ENCODE measurements around the gene PRRT1.

Gene PRRT1

GRCh38 chr6:32140420-32141046 is 11.2 kb downstream of the PRRT1 start:
- TF ChIP-seq FOXP2 (optimal IDR thresholded peaks at IDR 0.05; ENCODE audit: borderline replicate concordance, extremely low read depth, extremely low read length, insufficient read depth) (no peak), POLR2AphosphoS5 (IDR thresholded peaks at IDR 0.05; ENCODE audit: low read depth, low read length) (no peak), REST (IDR thresholded peaks at IDR 0.05; ENCODE audit: insufficient read depth in 1 of 2, low read depth in 2 of 2, low read length in 2 of 2) (no peak), TAF1 (IDR thresholded peaks at IDR 0.05; ENCODE audit: borderline replicate concordance, insufficient read depth, low read length) (no peak), SIN3A (IDR thresholded peaks at IDR 0.05; ENCODE audit: borderline replicate concordance, insufficient read depth, low read length) (no peak)

DNA sequence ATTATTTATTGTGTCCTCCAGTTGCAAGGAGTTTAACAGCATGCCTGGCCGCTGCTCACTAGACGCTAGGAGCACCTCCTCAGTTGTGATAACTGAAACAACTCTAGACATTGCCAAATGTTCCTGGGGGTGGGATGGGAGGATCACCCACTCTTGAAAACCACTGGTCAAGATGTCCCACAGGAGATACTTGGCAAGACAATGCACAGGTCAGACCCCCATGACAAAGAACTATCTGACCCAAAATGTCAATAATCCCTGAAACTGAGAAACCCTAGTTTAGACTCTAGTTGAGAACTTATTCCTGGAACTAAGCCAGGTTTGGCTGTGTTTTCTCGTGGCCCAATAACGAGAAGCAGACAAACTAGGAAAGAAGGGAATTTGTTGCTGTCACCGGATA is 12.1 kb downstream of the PRRT1 start:
- TF ChIP-seq POLR2AphosphoS5 (IDR thresholded peaks at IDR 0.05; ENCODE audit: low read depth, low read length) (no peak), FOXP2 (optimal IDR thresholded peaks at IDR 0.05; ENCODE audit: borderline replicate concordance, extremely low read depth, extremely low read length, insufficient read depth) (no peak), TAF1 (IDR thresholded peaks at IDR 0.05; ENCODE audit: borderline replicate concordance, insufficient read depth, low read length) (no peak), REST (IDR thresholded peaks at IDR 0.05; ENCODE audit: insufficient read depth in 1 of 2, low read depth in 2 of 2, low read length in 2 of 2) (no peak), SIN3A (IDR thresholded peaks at IDR 0.05; ENCODE audit: borderline replicate concordance, insufficient read depth, low read length) (no peak)

GRCh38 chr6:32137454-32137853 is 14.3 kb downstream of the PRRT1 start:
- TF ChIP-seq FOXP2 (optimal IDR thresholded peaks at IDR 0.05; ENCODE audit: borderline replicate concordance, extremely low read depth, extremely low read length, insufficient read depth), result no peak
- TF ChIP-seq TAF1 (IDR thresholded peaks at IDR 0.05; ENCODE audit: borderline replicate concordance, insufficient read depth, low read length), result no peak
- TF ChIP-seq REST (IDR thresholded peaks at IDR 0.05; ENCODE audit: insufficient read depth in 1 of 2, low read depth in 2 of 2, low read length in 2 of 2), result no peak
- no peak for TF ChIP-seq POLR2AphosphoS5 (IDR thresholded peaks at IDR 0.05; ENCODE audit: low read depth, low read length)
- TF ChIP-seq SIN3A (IDR thresholded peaks at IDR 0.05; ENCODE audit: borderline replicate concordance, insufficient read depth, low read length), result no peak

DNA sequence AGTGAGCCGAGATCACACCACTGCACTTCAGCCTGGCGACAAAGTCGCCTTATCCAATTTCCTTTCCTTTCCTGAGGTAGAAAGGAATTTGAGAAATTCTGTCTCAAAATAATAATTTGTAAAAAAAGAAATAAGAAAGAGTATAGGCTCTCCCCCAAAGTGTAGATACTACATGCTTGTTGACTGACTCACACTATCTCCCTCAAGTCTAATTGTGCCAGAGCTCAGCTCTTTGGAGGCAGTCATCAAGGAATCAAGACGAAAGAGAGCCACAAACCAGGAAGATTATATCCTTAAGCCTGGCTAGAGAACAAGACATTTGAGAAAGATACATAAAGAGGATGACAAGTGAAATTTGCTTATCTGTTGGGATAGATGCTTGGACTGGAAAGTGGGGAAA is 18.0 kb downstream of the PRRT1 start:
- no peak for TF ChIP-seq POLR2AphosphoS5 (IDR thresholded peaks at IDR 0.05; ENCODE audit: low read depth, low read length)
- no peak for TF ChIP-seq TAF1 (IDR thresholded peaks at IDR 0.05; ENCODE audit: borderline replicate concordance, insufficient read depth, low read length)
- TF ChIP-seq FOXP2 (optimal IDR thresholded peaks at IDR 0.05; ENCODE audit: borderline replicate concordance, extremely low read depth, extremely low read length, insufficient read depth), result no peak
- TF ChIP-seq SIN3A (IDR thresholded peaks at IDR 0.05; ENCODE audit: borderline replicate concordance, insufficient read depth, low read length), result no peak

GRCh38 chr6:32132110-32132509 is 19.6 kb downstream of the PRRT1 start:
- no peak for TF ChIP-seq TAF1 (IDR thresholded peaks at IDR 0.05; ENCODE audit: borderline replicate concordance, insufficient read depth, low read length)
- no peak for TF ChIP-seq FOXP2 (optimal IDR thresholded peaks at IDR 0.05; ENCODE audit: borderline replicate concordance, extremely low read depth, extremely low read length, insufficient read depth)
- TF ChIP-seq REST (IDR thresholded peaks at IDR 0.05; ENCODE audit: insufficient read depth in 1 of 2, low read depth in 2 of 2, low read length in 2 of 2), result no peak
- TF ChIP-seq POLR2AphosphoS5 (IDR thresholded peaks at IDR 0.05; ENCODE audit: low read depth, low read length), result no peak
- no peak for TF ChIP-seq SIN3A (IDR thresholded peaks at IDR 0.05; ENCODE audit: borderline replicate concordance, insufficient read depth, low read length)
